ENCODE results near the gene AKR1B1. TPM values are rescaled to one million over a fixed set of nuclear protein-coding genes. Genes with fewer than 3 reads are reported as not detected.

AKR1B1 gene
- total and polyA plus RNA-seq, 2 donors (not counting 3 experiments of a cell fraction or from before 2014, with no cell fraction given) = 159 to 193 TPM

GRCh38 chr7:134472572-134473244 lies 13.8 kb upstream of the AKR1B1 start:
- DNase-seq (ENCODE audit: low read depth, low spot score) = no peak

More at GRCh38 chr7:134472572-134473244, 13.8 kb upstream of the AKR1B1 start:
- Histone ChIP-seq H3K9me1 (replicated peaks; ENCODE audit: control insufficient read depth, extremely low read depth, insufficient read depth, low read length) (no peaks in the 10 kb centered on the region), H3K9ac (replicated peaks; ENCODE audit: extremely low read depth, insufficient read depth, low read length) (no peak overlapping the region), H2AFZ (ENCODE audit: low read depth, low read length) (no peak overlapping the region), H3K4me2 (ENCODE audit: insufficient read depth, low read length) (no peak overlapping the region), H3K27ac (ENCODE audit: insufficient read depth, low read depth, low read length) (no peak overlapping the region), H3K79me2 (ENCODE audit: control insufficient read depth, insufficient read depth, low read length) (no peaks in the 10 kb centered on the region), H3K4me3 (replicated peaks in 1 of 3; ENCODE audit: insufficient read depth in 1 of 3, low read depth in 1 of 3, low read length in 3 of 3) (no peak overlapping the region), H3K36me3 (ENCODE audit: control insufficient read depth in 2 of 2, extremely low read depth in 1 of 2, insufficient read depth in 2 of 2, low read length in 2 of 2) (no peaks in the 10 kb centered on the region), H4K20me1 (replicated peaks; ENCODE audit: control insufficient read depth, extremely low read depth, insufficient read depth, low read length) (no peaks in the 10 kb centered on the region), H3K9me3 (replicated peaks; ENCODE audit: control insufficient read depth, insufficient read depth, low read length) (no peaks in the 10 kb centered on the region), H3K27me3 (ENCODE audit: control insufficient read depth in 2 of 2, insufficient read depth in 2 of 2, low read length in 2 of 2) (no peaks in the 10 kb centered on the region), H3K4me1 (ENCODE audit: control insufficient read depth, extremely low read depth, insufficient read depth, low read length) (peaks cover 4% of the 10 kb centered on the region)
- dilution Hi-C loops (cut with MboI; ENCODE audit: extremely low pct_ligation_motif_present, low sequenced_read_pairs) (no loop called here), intact Hi-C loops (cut with micrococcal nuclease) (no loop called here)
- FAIRE-seq = no peak
- ChIA-PET CTCF (interaction anchor here (2.2 kb wide), 1 partner anchor 14 kb away, joined by 6 read pairs; the partner anchor contains the start of gene AKR1B1), POLR2A (no interaction called here)
- TF ChIP-seq MAX (IDR thresholded peaks at IDR 0.05; ENCODE audit: insufficient read depth, insufficient read length) (no peak), EZH2 (IDR thresholded peaks at IDR 0.05; ENCODE audit: borderline replicate concordance, low read depth, low read length, severe bottlenecking) (no peak), GATA2 (IDR thresholded peaks at IDR 0.05; ENCODE audit: insufficient read depth, insufficient read length, low read depth, low read length) (no peak), FOS (IDR thresholded peaks at IDR 0.05; ENCODE audit: borderline replicate concordance, insufficient read depth, low read length) (no peak), MYC (IDR thresholded peaks at IDR 0.05; ENCODE audit: low read depth, low read length) (no peak), POLR2A (IDR thresholded peaks at IDR 0.05; ENCODE audit: low read depth, low read length) (no peak), JUN (IDR thresholded peaks at IDR 0.05; ENCODE audit: borderline replicate concordance, insufficient read depth, insufficient read length, low read depth) (no peak), POLR2AphosphoS5 (IDR thresholded peaks at IDR 0.05; ENCODE audit: insufficient read depth, low read depth, low read length) (no peak)
- TF ChIP-seq, protein P1, sequence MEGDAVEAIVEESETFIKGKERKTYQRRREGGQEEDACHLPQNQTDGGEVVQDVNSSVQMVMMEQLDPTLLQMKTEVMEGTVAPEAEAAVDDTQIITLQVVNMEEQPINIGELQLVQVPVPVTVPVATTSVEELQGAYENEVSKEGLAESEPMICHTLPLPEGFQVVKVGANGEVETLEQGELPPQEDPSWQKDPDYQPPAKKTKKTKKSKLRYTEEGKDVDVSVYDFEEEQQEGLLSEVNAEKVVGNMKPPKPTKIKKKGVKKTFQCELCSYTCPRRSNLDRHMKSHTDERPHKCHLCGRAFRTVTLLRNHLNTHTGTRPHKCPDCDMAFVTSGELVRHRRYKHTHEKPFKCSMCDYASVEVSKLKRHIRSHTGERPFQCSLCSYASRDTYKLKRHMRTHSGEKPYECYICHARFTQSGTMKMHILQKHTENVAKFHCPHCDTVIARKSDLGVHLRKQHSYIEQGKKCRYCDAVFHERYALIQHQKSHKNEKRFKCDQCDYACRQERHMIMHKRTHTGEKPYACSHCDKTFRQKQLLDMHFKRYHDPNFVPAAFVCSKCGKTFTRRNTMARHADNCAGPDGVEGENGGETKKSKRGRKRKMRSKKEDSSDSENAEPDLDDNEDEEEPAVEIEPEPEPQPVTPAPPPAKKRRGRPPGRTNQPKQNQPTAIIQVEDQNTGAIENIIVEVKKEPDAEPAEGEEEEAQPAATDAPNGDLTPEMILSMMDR (IDR thresholded peaks at IDR 0.05; ENCODE audit: extremely low read depth in 1 of 2, insufficient read depth in 1 of 2, low read depth in 1 of 2, low read length in 2 of 2) = no peak
- no TSS peak for BruUV-seq (replicated peaks)

All from endothelial cell of umbilical vein (primary cell).